ENCODE data around the gene SMYD3.

Gene SMYD3

GRCh38 chr1:246271516-246271915 lies 235.6 kb downstream of the SMYD3 start:
- no peak for DNase-seq (ENCODE audit: low spot score)

- no peak for DNase-seq (ENCODE audit: low spot score)
Observed at GRCh38 chr1:246270236-246270635, 236.8 kb downstream of the SMYD3 start.

- DNase-seq (ENCODE audit: low spot score): no peak
Observed at GRCh38 chr1:246269466-246269865, 237.6 kb downstream of the SMYD3 start.

GRCh38 chr1:246267896-246268295 lies 239.2 kb downstream of the SMYD3 start:
- no peak for DNase-seq (ENCODE audit: low spot score)

GRCh38 chr1:246267426-246267825 lies 239.7 kb downstream of the SMYD3 start:
- DNase-seq (ENCODE audit: low spot score): no peak

GRCh38 chr1:246265481-246265880 lies 241.6 kb downstream of the SMYD3 start:
- DNase-seq (ENCODE audit: low spot score): no peak

GRCh38 chr1:246262281-246262680 lies 244.8 kb downstream of the SMYD3 start:
- no peak for DNase-seq (ENCODE audit: low spot score)

GRCh38 chr1:246261639-246262038 lies 245.4 kb downstream of the SMYD3 start:
- no peak for DNase-seq (ENCODE audit: low spot score)

GRCh38 chr1:246258250-246258649 lies 248.8 kb downstream of the SMYD3 start:
- DNase-seq (ENCODE audit: low spot score): no peak

GRCh38 chr1:246255773-246256172 lies 251.3 kb downstream of the SMYD3 start:
- DNase-seq (ENCODE audit: low spot score): no peak

- no peak for DNase-seq (ENCODE audit: low spot score)
Observed at GRCh38 chr1:246254854-246255253, 252.2 kb downstream of the SMYD3 start.

- DNase-seq (ENCODE audit: low spot score): no peak
Observed at GRCh38 chr1:246246430-246246829, 260.6 kb downstream of the SMYD3 start.

- no peak for DNase-seq (ENCODE audit: low spot score)
Observed at GRCh38 chr1:246245541-246245940, 261.5 kb downstream of the SMYD3 start.

- DNase-seq (ENCODE audit: low spot score): no peak
Observed at GRCh38 chr1:246232126-246232525, 275.0 kb downstream of the SMYD3 start.

GRCh38 chr1:246226041-246226440 lies 281.0 kb downstream of the SMYD3 start:
- DNase-seq (ENCODE audit: low spot score): no peak

- no peak for DNase-seq (ENCODE audit: low spot score)
Observed at GRCh38 chr1:246221485-246222255, 285.4 kb downstream of the SMYD3 start.

GRCh38 chr1:246220495-246221065 lies 286.5 kb downstream of the SMYD3 start:
- no peak for DNase-seq (ENCODE audit: low spot score)

GRCh38 chr1:246219508-246220030 lies 287.5 kb downstream of the SMYD3 start:
- DNase-seq (ENCODE audit: low spot score): no peak

GRCh38 chr1:246218686-246219085 lies 288.4 kb downstream of the SMYD3 start:
- no peak for DNase-seq (ENCODE audit: low spot score)

- no peak for DNase-seq (ENCODE audit: low spot score)
Observed at GRCh38 chr1:246216906-246217305, 290.2 kb downstream of the SMYD3 start.

- peak; percentile 60 for DNase-seq (ENCODE audit: low spot score)
Observed at GRCh38 chr1:246215510-246215903, 291.6 kb downstream of the SMYD3 start.

GRCh38 chr1:246214708-246215509 lies 292.2 kb downstream of the SMYD3 start:
- DNase-seq (ENCODE audit: low spot score): peak; percentile 81

- DNase-seq (ENCODE audit: low spot score): no peak
Observed at GRCh38 chr1:246213947-246214346, 293.1 kb downstream of the SMYD3 start.

Measured in pons (tissue), 1 donor.